GM18870 (cell line): ENCODE data around the gene DES.

Experiments used
- ATAC-seq: cut with Tn5 transposase; IDR thresholded peaks from one replicate; pipeline ENCODE4 v1.9.1; 2021; ENCODE audit warnings: moderate library complexity; ENCODE audit not compliant: unreplicated experiment

Gene DES

GRCh38 chr2:219437690-219438206, 19.6 kb downstream of the DES start:
- no peak for ATAC-seq

GRCh38 chr2:219438453-219438852, 20.3 kb downstream of the DES start:
- no peak for ATAC-seq

- no peak for ATAC-seq
These were observed 21.3 kb downstream of the DES start for GRCh38 chr2:219439506-219439905.

- ATAC-seq = no peak
These were observed 22.4 kb downstream of the DES start for GRCh38 chr2:219440388-219441256.

GRCh38 chr2:219441451-219442255, 23.5 kb downstream of the DES start:
- no peak for ATAC-seq

- ATAC-seq = no peak
These were observed 24.3 kb downstream of the DES start for GRCh38 chr2:219442256-219443015.

GRCh38 chr2:219443016-219443696, 25.0 kb downstream of the DES start:
- no peak for ATAC-seq

- no peak for ATAC-seq
These were observed 25.5 kb downstream of the DES start for GRCh38 chr2:219443697-219444023.

- ATAC-seq = no peak
These were observed 26.5 kb downstream of the DES start for GRCh38 chr2:219444566-219445091.

GRCh38 chr2:219445220-219445640, 27.1 kb downstream of the DES start:
- no peak for ATAC-seq

GRCh38 chr2:219446101-219446504, 27.9 kb downstream of the DES start:
- no peak for ATAC-seq

GRCh38 chr2:219446689-219447088, 28.5 kb downstream of the DES start:
- no peak for ATAC-seq

- no peak for ATAC-seq
These were observed 29.3 kb downstream of the DES start for GRCh38 chr2:219447242-219448098.

GRCh38 chr2:219448099-219448775, 30.1 kb downstream of the DES start:
- ATAC-seq = no peak

GRCh38 chr2:219448776-219449341, 30.7 kb downstream of the DES start:
- ATAC-seq = no peak

- no peak for ATAC-seq
These were observed 31.4 kb downstream of the DES start for GRCh38 chr2:219449609-219450008.

GRCh38 chr2:219451661-219452360, 33.6 kb downstream of the DES start:
- no peak for ATAC-seq
